HPDE6-E6E7 (cell line): ENCODE data around the gene TMEM9.
A peak's percentile ranks its signal among the peaks of the same experiment; 100 is the strongest.

Experiments used
- DNase-seq: peaks from one replicate; pipeline ENCODE4 v3.0.0; 2011; ENCODE audit warnings: missing footprints; ENCODE audit errors: extremely low spot score

Gene TMEM9

GRCh38 chr1:201127755-201128455, 26.4 kb downstream of the TMEM9 start:
- DNase-seq = no peak

- peak; percentile 80 for DNase-seq
Observed at GRCh38 chr1:201126832-201127754, 27.2 kb downstream of the TMEM9 start, which contains the start of gene ASCL5. Gene ASCL5 (minus strand): TSS chr1:201127184. CDS start chr1:201115372, 11,812 bp downstream.

- DNase-seq = no peak
Observed at GRCh38 chr1:201126463-201126831, 27.8 kb downstream of the TMEM9 start.

GRCh38 chr1:201125800-201126199, 28.5 kb downstream of the TMEM9 start:
- DNase-seq = no peak

GRCh38 chr1:201125019-201125418, 29.3 kb downstream of the TMEM9 start:
- no peak for DNase-seq

GRCh38 chr1:201123866-201124265, 30.4 kb downstream of the TMEM9 start:
- DNase-seq = no peak

- no peak for DNase-seq
Observed at GRCh38 chr1:201122321-201122957, 31.8 kb downstream of the TMEM9 start.

GRCh38 chr1:201119206-201120197, 34.8 kb downstream of the TMEM9 start:
- no peak for DNase-seq

- DNase-seq = no peak
Observed at GRCh38 chr1:201116091-201116490, 38.2 kb downstream of the TMEM9 start.

- no peak for DNase-seq
Observed at GRCh38 chr1:201115390-201115937, 38.8 kb downstream of the TMEM9 start.

GRCh38 chr1:201114245-201115131, 39.8 kb downstream of the TMEM9 start:
- DNase-seq = peak; percentile 97

GRCh38 chr1:201113451-201114244, 40.6 kb downstream of the TMEM9 start:
- no peak for DNase-seq

- no peak for DNase-seq
Observed at GRCh38 chr1:201112926-201113325, 41.3 kb downstream of the TMEM9 start.

GRCh38 chr1:201112173-201112731, 42.0 kb downstream of the TMEM9 start, which contains the start of gene CACNA1S:
Gene CACNA1S (minus strand): TSS chr1:201112426. CDS start chr1:201112339, 87 bp downstream.
- DNase-seq = no peak

- no peak for DNase-seq
Observed at GRCh38 chr1:201111672-201112071, 42.6 kb downstream of the TMEM9 start.

GRCh38 chr1:201111156-201111555, 43.1 kb downstream of the TMEM9 start:
- DNase-seq = no peak

- no peak for DNase-seq
Observed at GRCh38 chr1:201110616-201111015, 43.7 kb downstream of the TMEM9 start.

GRCh38 chr1:201110138-201110537, 44.1 kb downstream of the TMEM9 start:
- DNase-seq = no peak
